SJSA1 (cell line): ENCODE data around the gene RSPH1. TPM values are rescaled to one million over a fixed set of nuclear protein-coding genes. Genes with fewer than 3 reads are reported as not detected.

Experiments
- DNase-seq, 2 experiments: peaks; one replicate each; pipeline ENCODE4 v3.0.0-alpha.2; 2015 to 2020; ENCODE audit warnings: low spot score in 2 of 2, low read depth in 1 of 2
- H3K27ac ChIP-seq: fragments of 250-450 bp; sonication (Bioruptor Pico); 2 replicates; pipeline ENCODE4 v1.5.1; 2020; ENCODE audit warnings: mild to moderate bottlenecking, moderate library complexity
- H3K27me3 ChIP-seq: fragments of 250-450 bp; sonication (Bioruptor Pico); replicated peaks from 2 replicates; pipeline ENCODE4 v1.5.1; 2020; ENCODE audit warnings: mild to moderate bottlenecking, moderate library complexity
- H3K36me3 ChIP-seq: fragments of 250-450 bp; sonication (Bioruptor Pico); 2 replicates; pipeline ENCODE4 v1.5.1; 2020; ENCODE audit warnings: mild to moderate bottlenecking
- H3K4me1 ChIP-seq: fragments of 250-450 bp; sonication (Bioruptor Pico); replicated peaks from 2 replicates; pipeline ENCODE4 v1.6.1; 2021; ENCODE audit warnings: mild to moderate bottlenecking
- H3K4me3 ChIP-seq: fragments of 250-450 bp; sonication (Bioruptor Pico); 2 replicates; pipeline ENCODE4 v1.5.1; 2020; ENCODE audit warnings: mild to moderate bottlenecking
- H3K9me3 ChIP-seq: fragments of 250-450 bp; sonication (Bioruptor Pico); replicated peaks from 2 replicates; pipeline ENCODE4 v1.5.1; 2020; ENCODE audit warnings: mild to moderate bottlenecking
- total RNA-seq: library from RNA; depleted of rRNA; stranded (reverse); fragments of >200 nt; shearing (Covaris generic); gene quantifications from 2 replicates; pipeline ENCODE4 v1.2.3, GENCODE V29; 2014

The RSPH1 gene
- total RNA-seq, 1 experiment from 2014 or later, result not detected

DNA sequence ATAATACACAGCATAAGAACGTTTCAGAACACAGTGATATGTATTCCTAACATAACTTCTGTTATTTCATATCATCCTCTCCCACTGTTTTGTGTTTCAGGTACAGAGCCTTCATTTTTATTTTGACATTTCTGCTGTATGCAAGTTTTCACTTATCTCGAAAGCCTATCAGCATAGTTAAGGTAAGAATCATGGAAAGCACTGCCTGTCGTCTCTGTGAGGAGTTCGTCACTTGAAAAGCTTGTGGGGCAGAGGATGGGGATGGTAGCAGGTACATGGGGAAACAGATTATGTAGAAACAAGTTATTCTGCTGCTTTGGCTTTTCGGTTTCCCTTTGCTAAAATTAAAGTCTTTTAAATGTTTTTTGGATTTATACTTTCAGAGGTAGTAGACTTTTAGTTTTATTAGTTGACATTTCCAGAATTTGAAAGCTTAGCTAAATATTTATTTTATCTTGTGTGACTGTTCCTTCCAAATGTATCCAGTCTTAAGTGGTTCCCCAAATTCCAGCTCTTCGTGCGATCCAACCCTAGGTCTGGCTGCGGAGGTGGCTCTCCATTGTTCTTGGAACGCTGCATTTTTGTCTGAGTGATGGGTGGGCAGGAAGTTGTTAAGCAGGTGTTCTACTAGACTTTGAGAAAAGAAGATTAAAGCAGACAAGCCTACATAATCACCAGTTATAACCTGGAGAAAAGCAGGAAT lies 29.8 kb upstream of the RSPH1 start:
- no peak overlapping the region for H3K27ac ChIP-seq
- no peak for DNase-seq
- peaks cover 28% of the 10 kb centered on the region for H3K4me1 ChIP-seq
- H3K9me3 ChIP-seq, result no peaks in the 10 kb centered on the region
- no peak overlapping the region for H3K4me3 ChIP-seq
- no peaks in the 10 kb centered on the region for H3K36me3 ChIP-seq
- no peaks in the 10 kb centered on the region for H3K27me3 ChIP-seq

DNA sequence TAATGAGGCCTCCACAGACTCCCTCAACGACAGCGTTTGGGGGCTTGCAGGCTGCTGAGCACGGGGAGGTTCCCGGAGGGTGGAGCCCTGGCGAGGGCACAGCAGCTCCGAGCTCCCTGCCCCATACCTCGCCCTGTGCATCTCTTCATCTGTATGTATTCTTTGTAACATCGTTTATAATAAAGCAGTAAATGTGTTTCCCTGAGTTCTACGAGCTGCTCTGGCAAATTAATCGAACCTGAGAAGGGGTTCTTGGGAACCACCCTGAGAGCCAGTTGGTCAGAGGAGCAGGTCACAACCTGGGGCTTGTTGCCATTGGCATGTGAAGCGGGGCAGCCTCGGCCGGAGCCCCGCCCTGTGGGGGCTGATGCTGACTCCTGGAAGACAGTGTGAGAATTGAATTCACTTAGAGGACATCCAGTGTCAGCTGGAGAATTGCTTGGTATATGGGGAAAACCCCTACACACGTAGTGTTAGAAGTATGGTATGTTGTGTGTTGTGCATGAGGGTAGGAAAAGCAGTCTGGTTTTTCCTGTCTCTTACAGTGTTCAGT lies 29.1 kb upstream of the RSPH1 start:
- Histone ChIP-seq H3K4me3 (no peak overlapping the region), H3K9me3 (no peaks in the 10 kb centered on the region), H3K27ac (no peak overlapping the region; the same call in 1 of the 2 replicates), H3K4me1 (peaks cover 26% of the 10 kb centered on the region), H3K36me3 (no peaks in the 10 kb centered on the region), H3K27me3 (no peaks in the 10 kb centered on the region)
- DNase-seq, result peak in 1 of 2 experiments; percentile 28

DNA sequence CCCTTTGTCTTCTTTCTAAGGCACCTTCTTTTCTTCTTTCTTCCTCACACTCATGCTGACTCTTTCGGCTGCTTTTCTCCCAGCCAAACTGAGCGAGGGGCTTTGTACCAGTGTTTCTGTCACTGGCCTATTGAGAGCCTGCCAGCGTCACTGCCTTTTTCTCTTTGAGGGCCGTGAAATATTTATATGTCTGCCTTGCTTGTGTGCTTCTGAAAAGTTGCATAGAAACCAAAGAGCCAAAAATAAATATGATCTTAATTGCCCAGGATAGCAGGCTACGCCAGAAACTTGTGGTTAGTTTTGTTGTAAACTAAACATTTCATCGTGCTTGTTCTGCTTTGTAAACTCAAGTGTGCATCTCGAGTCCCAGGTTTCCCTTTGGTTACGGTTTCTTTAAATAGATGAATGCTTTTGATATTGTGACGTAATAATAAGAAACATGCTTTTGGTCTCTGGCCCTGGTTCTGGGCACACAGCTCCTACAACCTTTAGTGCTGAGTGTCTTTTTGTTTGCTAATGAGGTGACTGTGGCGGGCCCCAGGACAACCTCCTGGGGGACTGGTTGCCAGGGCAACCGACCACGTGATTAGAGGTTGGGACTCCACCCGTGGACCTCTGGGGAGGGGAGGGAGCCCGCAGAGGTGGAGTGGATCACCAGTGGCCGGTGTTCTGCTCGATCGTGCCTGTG lies 28.5 kb upstream of the RSPH1 start:
- H3K27ac ChIP-seq, result peak overlapping the region; percentile 55; the same call in 1 of the 2 replicates
- peak in 1 of 2 experiments; percentile 77 for DNase-seq
- H3K36me3 ChIP-seq, result no peaks in the 10 kb centered on the region
- no peaks in the 10 kb centered on the region for H3K27me3 ChIP-seq
- no peaks in the 10 kb centered on the region for H3K9me3 ChIP-seq
- H3K4me1 ChIP-seq, result peaks cover 26% of the 10 kb centered on the region
- H3K4me3 ChIP-seq, result peak overlapping the region; percentile 7; the same call in 1 of the 2 replicates

DNA sequence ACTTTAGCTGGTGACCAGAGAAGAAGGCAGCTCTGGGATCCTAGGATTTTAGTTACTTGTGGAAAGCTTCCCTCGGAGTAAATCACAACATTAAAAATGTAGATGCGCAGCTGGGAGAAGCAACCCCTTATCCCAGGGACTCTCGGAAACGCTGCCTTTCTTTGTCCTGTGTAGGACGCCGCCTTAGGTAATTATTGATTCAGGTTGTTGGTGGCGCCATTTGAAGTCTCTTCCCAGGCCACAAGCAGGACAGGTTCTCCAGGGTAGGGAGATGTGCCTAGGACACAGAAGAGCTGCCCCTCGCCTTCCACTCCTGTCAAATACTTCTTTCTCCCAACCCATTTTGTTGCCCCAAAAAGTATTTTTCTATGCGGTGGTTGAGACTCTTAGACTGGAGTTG lies 27.9 kb upstream of the RSPH1 start:
- no peaks in the 10 kb centered on the region for H3K9me3 ChIP-seq
- peaks cover 26% of the 10 kb centered on the region for H3K4me1 ChIP-seq
- H3K4me3 ChIP-seq, result no peak overlapping the region
- DNase-seq, result no peak
- peak overlapping the region; percentile 55; the same call in 1 of the 2 replicates for H3K27ac ChIP-seq
- H3K27me3 ChIP-seq, result no peaks in the 10 kb centered on the region
- no peaks in the 10 kb centered on the region for H3K36me3 ChIP-seq

DNA sequence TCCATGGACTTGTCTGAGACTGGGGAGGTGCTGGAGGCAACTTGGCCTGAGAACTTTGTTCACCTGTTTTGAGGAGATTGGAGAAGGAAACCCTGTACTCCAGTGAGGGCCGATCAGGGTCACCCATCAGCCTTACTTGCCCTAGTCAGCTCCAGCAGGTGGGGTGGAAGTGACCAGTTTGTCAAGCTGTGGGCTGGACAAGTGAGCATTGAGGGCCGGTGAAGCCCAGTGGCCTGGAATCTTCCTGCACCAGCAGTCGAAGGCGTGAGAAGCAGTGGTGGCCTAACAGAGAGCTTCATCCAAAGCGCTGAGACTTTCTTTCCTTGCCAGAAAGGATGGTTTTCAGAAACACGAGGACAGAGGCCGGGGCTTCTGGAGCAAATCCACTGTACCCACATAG lies 27.2 kb upstream of the RSPH1 start:
- Histone ChIP-seq H3K36me3 (no peaks in the 10 kb centered on the region), H3K4me3 (no peak overlapping the region), H3K4me1 (peaks cover 34% of the 10 kb centered on the region), H3K27ac (no peak overlapping the region), H3K9me3 (no peaks in the 10 kb centered on the region), H3K27me3 (no peaks in the 10 kb centered on the region)
- no peak for DNase-seq

DNA sequence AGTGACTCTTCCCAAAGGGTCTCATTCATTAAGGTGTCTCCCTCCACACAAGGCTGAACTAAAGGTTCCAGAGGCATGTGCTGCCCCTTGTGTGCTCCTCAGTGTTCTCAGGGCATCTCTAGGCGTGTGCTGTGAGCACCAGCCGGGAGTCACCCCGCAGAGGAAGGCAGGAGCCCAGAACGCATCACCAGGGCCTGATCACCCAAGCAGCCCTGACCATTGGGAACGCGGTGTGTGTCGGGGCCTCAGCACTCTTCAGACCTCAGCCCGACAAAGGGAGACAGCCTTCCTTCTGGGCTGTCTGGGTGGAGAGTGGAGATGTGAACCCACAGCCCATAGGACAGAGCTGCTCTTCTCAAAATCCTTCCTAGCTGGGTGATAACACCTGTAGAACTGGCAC lies 26.7 kb upstream of the RSPH1 start:
- DNase-seq, result no peak
- Histone ChIP-seq H3K4me1 (peaks cover 38% of the 10 kb centered on the region), H3K4me3 (no peak overlapping the region), H3K27me3 (no peaks in the 10 kb centered on the region), H3K36me3 (no peaks in the 10 kb centered on the region), H3K27ac (no peak overlapping the region), H3K9me3 (no peaks in the 10 kb centered on the region)

DNA sequence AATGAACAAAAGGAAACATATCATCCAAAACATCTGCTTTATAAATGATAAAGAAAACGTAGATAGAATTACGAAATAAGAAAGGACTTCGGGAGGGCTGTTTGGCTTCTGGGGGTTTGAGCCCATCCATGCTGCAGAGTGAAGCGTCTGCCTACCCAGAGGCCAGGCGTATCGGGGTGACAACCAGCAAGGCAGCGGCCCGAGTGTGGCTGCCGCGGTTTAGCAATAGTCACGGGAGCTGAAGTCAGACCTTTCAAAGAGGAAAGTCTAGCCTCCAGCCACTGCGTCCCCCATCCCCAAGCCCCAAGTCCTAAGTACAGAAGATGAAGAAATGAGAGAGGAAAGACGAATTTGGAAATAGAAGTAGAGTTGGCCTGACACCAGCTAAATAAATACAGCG lies 26.2 kb upstream of the RSPH1 start:
- Histone ChIP-seq H3K4me3 (no peak overlapping the region), H3K4me1 (peaks cover 43% of the 10 kb centered on the region), H3K9me3 (no peaks in the 10 kb centered on the region), H3K27me3 (no peaks in the 10 kb centered on the region), H3K36me3 (no peaks in the 10 kb centered on the region), H3K27ac (no peak overlapping the region)
- DNase-seq, result no peak

DNA sequence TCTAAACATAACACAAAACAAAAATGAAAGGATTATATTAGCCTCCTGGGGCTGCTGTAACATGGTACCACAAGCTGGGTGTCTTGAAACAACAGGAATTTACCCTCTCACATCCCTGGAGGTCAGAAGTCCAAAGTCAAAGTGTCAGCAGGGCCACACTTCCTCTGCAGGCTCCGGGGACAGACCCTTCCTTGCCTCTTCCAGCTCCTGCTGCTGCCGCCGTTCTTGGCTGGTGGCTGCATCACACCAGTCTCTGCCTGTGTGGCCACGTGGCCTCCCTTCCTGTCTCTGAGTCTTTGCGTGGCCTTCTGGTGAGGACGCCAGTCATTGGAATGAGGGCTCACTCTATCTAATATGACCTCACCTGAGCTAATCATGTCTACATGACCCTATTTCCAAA lies 25.8 kb upstream of the RSPH1 start:
- no peaks in the 10 kb centered on the region for H3K36me3 ChIP-seq
- no peaks in the 10 kb centered on the region for H3K27me3 ChIP-seq
- no peak overlapping the region for H3K27ac ChIP-seq
- H3K9me3 ChIP-seq, result no peaks in the 10 kb centered on the region
- DNase-seq, result no peak
- no peak overlapping the region for H3K4me3 ChIP-seq
- peaks cover 48% of the 10 kb centered on the region for H3K4me1 ChIP-seq

DNA sequence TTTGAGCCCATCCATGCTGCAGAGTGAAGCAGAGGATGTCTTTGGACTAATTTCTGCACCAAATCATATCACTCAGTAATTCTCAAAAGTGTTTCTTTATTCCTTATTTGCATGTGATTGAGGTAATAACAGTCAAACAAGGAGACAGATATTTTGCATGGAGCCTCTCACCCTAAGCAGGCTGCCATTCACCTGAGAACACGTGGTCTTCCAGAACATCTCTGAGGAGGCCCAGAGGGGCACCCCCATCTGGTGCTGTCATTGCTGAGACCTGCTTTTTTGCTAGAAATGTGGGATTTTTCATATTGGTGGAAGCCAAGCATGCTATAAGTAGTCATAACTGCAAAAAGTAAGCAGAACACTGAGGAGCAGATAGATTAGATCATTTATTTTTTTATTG lies 25.4 kb upstream of the RSPH1 start:
- no peak for DNase-seq
- H3K36me3 ChIP-seq, result no peaks in the 10 kb centered on the region
- H3K4me3 ChIP-seq, result no peak overlapping the region
- peaks cover 52% of the 10 kb centered on the region for H3K4me1 ChIP-seq
- no peaks in the 10 kb centered on the region for H3K27me3 ChIP-seq
- H3K27ac ChIP-seq, result no peak overlapping the region
- no peaks in the 10 kb centered on the region for H3K9me3 ChIP-seq

DNA sequence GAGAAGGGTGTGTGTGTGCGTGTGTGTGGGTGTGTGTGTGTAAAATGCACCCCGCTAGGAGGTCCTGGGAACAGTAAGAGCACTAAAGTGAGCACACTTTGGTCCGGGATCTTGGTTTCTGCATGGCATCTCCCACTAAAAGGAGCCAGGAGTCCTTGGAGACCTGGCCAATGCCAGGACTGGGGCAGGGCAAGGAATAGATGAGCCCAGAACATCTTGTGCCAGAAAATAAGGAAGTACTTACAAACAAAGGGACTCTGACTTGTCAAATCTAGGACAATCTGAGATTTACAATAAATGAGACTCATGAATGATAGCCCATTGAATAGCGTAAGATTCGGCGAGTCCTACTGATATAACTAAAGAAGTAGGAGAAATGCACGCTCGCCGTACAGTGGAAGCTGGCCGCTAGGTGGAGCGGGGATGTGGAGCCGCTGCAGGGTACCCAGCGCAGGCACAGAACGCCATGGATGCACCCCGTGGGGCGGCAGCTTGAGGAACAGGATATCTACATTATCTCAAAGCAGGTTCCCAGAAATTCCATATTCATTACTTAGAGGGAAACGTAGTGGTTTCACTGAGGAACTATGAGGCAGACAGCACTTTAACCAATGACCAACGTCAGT lies 24.7 kb upstream of the RSPH1 start:
- H3K36me3 ChIP-seq, result no peaks in the 10 kb centered on the region
- H3K27ac ChIP-seq, result no peak overlapping the region
- peaks cover 52% of the 10 kb centered on the region for H3K4me1 ChIP-seq
- no peaks in the 10 kb centered on the region for H3K27me3 ChIP-seq
- DNase-seq, result no peak
- no peak overlapping the region for H3K4me3 ChIP-seq
- no peaks in the 10 kb centered on the region for H3K9me3 ChIP-seq

DNA sequence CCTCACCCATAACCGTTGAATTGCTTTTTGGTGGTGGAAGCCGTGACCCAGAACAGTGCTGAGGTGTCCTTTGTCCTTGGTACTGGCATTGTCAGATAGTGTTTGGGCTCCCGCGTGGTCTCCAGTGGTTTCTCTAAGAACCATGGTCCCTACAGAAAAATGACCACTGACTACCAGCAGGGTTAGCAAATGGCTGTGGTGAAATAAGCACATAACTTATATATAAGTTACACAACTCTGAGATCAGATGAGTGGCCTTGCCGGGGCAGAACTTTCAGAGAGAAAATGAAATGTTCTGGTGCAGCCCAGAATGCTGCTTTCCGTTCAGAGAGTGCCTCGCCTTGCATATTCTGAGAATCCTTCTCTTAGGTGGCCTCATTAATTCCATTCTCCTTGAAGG lies 22.6 kb upstream of the RSPH1 start:
- Histone ChIP-seq H3K4me1 (peaks cover 40% of the 10 kb centered on the region), H3K36me3 (no peaks in the 10 kb centered on the region), H3K4me3 (no peak overlapping the region), H3K9me3 (no peaks in the 10 kb centered on the region), H3K27me3 (no peaks in the 10 kb centered on the region), H3K27ac (no peak overlapping the region)
- no peak for DNase-seq

DNA sequence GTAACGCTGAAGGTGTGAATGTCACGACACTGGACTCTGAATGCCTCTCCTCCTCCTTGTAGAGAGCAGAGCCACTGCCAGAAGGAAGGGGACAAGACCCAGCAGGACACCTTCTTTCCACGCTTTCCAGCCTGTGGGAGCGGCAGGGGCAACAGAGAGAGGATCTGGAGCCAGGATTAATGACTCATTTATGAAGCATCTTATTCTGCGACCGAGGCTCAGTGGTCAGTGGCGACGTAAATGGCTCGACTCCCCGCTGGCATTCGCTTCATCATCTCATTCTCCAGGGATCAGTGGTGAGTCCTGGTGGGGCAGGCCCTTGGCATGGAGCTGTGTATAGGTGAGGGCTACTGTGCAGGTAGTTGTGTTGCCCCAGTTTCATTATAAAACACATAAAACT lies 22.2 kb upstream of the RSPH1 start:
- no peaks in the 10 kb centered on the region for H3K9me3 ChIP-seq
- DNase-seq, result peak; percentile 71 to 85
- H3K4me1 ChIP-seq, result peaks cover 43% of the 10 kb centered on the region
- H3K27me3 ChIP-seq, result no peaks in the 10 kb centered on the region
- no peak overlapping the region for H3K4me3 ChIP-seq
- no peaks in the 10 kb centered on the region for H3K36me3 ChIP-seq
- no peak overlapping the region for H3K27ac ChIP-seq

DNA sequence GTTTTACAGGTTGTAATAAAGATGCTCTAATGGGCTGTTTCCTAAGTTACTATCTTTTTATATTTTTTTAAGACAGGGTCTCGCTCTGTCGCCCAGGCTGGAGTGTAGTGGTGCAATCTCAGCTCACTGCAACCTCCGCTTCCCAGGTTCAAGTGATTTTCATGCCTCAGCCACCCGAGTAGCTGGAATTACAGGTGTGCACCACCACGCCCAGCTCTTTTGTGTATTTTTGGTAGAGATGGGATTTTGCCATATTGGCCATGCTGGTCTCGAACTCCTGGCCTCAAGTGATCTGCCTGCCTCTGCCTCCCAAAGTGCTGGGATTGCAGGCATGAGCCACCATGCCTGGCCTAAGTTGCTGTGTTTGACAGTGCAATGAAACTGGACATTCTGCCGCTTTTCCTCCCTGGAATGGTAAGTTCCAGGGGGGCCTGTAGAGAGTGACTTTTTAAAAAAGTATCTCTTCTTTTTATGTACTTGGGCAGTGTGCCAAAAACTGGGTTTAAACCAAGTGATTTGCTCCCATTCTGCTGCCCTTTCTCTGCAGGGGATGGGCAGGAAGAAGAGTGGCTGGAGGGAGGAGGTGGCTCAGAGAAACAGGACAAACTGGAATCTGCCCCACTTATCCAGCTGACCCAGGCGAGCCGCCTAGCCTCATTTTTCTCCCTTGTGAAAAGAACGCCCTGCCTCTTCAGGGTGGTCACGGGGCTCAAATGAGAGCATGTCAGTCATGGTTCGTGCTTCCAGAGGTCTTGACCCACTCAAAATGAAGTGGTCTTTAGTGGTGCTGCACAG lies 19.9 kb upstream of the RSPH1 start:
- no peak for DNase-seq

More for the DNA sequence above, 19.9 kb upstream of the RSPH1 start:
- no peak overlapping the region for H3K27ac ChIP-seq
- H3K36me3 ChIP-seq, result no peaks in the 10 kb centered on the region
- H3K4me1 ChIP-seq, result peaks cover 45% of the 10 kb centered on the region
- H3K27me3 ChIP-seq, result no peaks in the 10 kb centered on the region
- H3K9me3 ChIP-seq, result no peaks in the 10 kb centered on the region
- no peak overlapping the region for H3K4me3 ChIP-seq
